ENCODE results near the gene RASIP1. TPM values are rescaled to one million over a fixed set of nuclear protein-coding genes. Genes with fewer than 3 reads are reported as not detected.

Gene RASIP1
- total RNA-seq, 2 donors from 2014 or later = 3.4 to 5.2 TPM

GRCh38 chr19:48742096-48742495, 1.7 kb upstream of the RASIP1 start:
- no peak overlapping the region for H3K4me3 ChIP-seq (ENCODE audit: low read length)
- peaks cover 42% of the 10 kb centered on the region for H3K27me3 Mint-ChIP-seq (ENCODE audit: insufficient read depth)
- H3K27me3 ChIP-seq (ENCODE audit: control insufficient read depth, insufficient read depth, low read length, poor library complexity, severe bottlenecking) = peaks cover 21% of the 10 kb centered on the region
- no peaks in the 10 kb centered on the region for H3K9me3 ChIP-seq (ENCODE audit: control insufficient read depth, low read length)
- H3K27ac ChIP-seq (ENCODE audit: low read depth, low read length) = no peak overlapping the region
- whole genome bisulfite sequencing, 2 experiments (ENCODE audit: insufficient coverage in 1 of 2, insufficient read length in 1 of 2) = 94 to 97% methylated on average over 10 to 11 of the region's 11 CpGs
- peaks cover 15% of the 10 kb centered on the region for H3K4me1 Mint-ChIP-seq
- H3K27ac Mint-ChIP-seq = no peak overlapping the region
- no peaks in the 10 kb centered on the region for H3K36me3 Mint-ChIP-seq (ENCODE audit: low read depth)
- no peak overlapping the region for H3K9ac ChIP-seq (ENCODE audit: extremely low read depth, low read length, poor library complexity, severe bottlenecking)
- H3K4me1 ChIP-seq (ENCODE audit: control insufficient read depth, insufficient read depth, low read length) = no peaks in the 10 kb centered on the region
- no peaks in the 10 kb centered on the region for H3K9me3 Mint-ChIP-seq
- DNase-seq = no peak
- H3K4me3 Mint-ChIP-seq = no peak overlapping the region
- TF ChIP-seq CTCF (conservative IDR thresholded peaks at IDR 0.05) = no peak
- H3K36me3 ChIP-seq (ENCODE audit: control insufficient read depth, insufficient read depth, low read length) = no peaks in the 10 kb centered on the region

- Mint-ChIP-seq H3K27ac (peak overlapping the region; percentile 60), H3K9me3 (no peaks in the 10 kb centered on the region), H3K27me3 (ENCODE audit: insufficient read depth) (peaks cover 42% of the 10 kb centered on the region), H3K4me1 (peaks cover 12% of the 10 kb centered on the region), H3K4me3 (peak overlapping the region; percentile 31), H3K36me3 (ENCODE audit: low read depth) (no peaks in the 10 kb centered on the region)
- peaks cover 21% of the 10 kb centered on the region for H3K27me3 ChIP-seq (ENCODE audit: control insufficient read depth, insufficient read depth, low read length, poor library complexity, severe bottlenecking)
- no peaks in the 10 kb centered on the region for H3K4me1 ChIP-seq (ENCODE audit: control insufficient read depth, insufficient read depth, low read length)
- H3K36me3 ChIP-seq (ENCODE audit: control insufficient read depth, insufficient read depth, low read length) = no peaks in the 10 kb centered on the region
- 70 to 76% methylated on average over 22 to 35 of the region's 35 CpGs for WGBS, 2 experiments (ENCODE audit: insufficient coverage in 1 of 2, insufficient read length in 1 of 2)
- no peak overlapping the region for H3K27ac ChIP-seq (ENCODE audit: low read depth, low read length)
- H3K4me3 ChIP-seq (ENCODE audit: low read length) = no peak overlapping the region
- no peaks in the 10 kb centered on the region for H3K9me3 ChIP-seq (ENCODE audit: control insufficient read depth, low read length)
- no peak for TF ChIP-seq CTCF (conservative IDR thresholded peaks at IDR 0.05)
- H3K9ac ChIP-seq (ENCODE audit: extremely low read depth, low read length, poor library complexity, severe bottlenecking) = no peak overlapping the region
- DNase-seq = peak; percentile 92
These were observed 954 bp upstream of the RASIP1 start for GRCh38 chr19:48741129-48741999.

GRCh38 chr19:48739404-48740163, 826 bp downstream of the RASIP1 start:
- Histone ChIP-seq H3K27ac (ENCODE audit: low read depth, low read length) (no peak overlapping the region), H3K36me3 (ENCODE audit: control insufficient read depth, insufficient read depth, low read length) (no peaks in the 10 kb centered on the region), H3K9me3 (ENCODE audit: control insufficient read depth, low read length) (no peaks in the 10 kb centered on the region), H3K4me1 (ENCODE audit: control insufficient read depth, insufficient read depth, low read length) (no peaks in the 10 kb centered on the region), H3K27me3 (ENCODE audit: control insufficient read depth, insufficient read depth, low read length, poor library complexity, severe bottlenecking) (peaks cover 21% of the 10 kb centered on the region), H3K9ac (ENCODE audit: extremely low read depth, low read length, poor library complexity, severe bottlenecking) (no peak overlapping the region), H3K4me3 (ENCODE audit: low read length) (peak overlapping the region; percentile 73)
- Mint-ChIP-seq H3K27me3 (ENCODE audit: insufficient read depth) (peaks cover 37% of the 10 kb centered on the region), H3K4me3 (peak overlapping the region; percentile 31), H3K27ac (no peak overlapping the region), H3K36me3 (ENCODE audit: low read depth) (peaks cover 2% of the 10 kb centered on the region), H3K4me1 (peaks cover 8% of the 10 kb centered on the region), H3K9me3 (no peaks in the 10 kb centered on the region)
- peak; percentile 64 for DNase-seq
- no peak for TF ChIP-seq CTCF (conservative IDR thresholded peaks at IDR 0.05)
- 0 to 20% methylated on average over 18 to 51 of the region's 51 CpGs for WGBS, 2 experiments (ENCODE audit: insufficient coverage in 1 of 2, insufficient read length in 1 of 2)
